ENCODE results near the gene COL5A1.

DNA sequence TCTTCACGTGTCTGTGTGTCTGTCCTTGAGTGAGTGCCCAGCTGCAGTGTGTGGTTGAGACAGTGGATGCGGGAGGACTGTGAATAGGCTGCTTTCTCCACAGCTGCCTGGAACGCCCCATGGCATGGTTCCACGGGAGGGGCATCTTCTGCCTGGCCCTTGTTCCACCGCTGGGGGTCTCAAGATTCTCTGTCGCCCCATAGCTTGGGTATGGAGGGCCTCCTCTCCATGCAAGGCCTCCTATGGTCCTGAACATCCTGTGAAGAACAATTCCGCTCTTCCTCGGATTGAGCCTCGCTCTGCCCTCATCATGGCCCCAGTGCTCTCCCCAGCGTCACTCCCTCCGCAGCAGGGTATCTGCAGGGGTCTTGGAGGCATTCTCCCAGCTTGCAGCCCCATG lies 36.1 kb downstream of the COL5A1 start:
- TF ChIP-seq, protein P1, sequence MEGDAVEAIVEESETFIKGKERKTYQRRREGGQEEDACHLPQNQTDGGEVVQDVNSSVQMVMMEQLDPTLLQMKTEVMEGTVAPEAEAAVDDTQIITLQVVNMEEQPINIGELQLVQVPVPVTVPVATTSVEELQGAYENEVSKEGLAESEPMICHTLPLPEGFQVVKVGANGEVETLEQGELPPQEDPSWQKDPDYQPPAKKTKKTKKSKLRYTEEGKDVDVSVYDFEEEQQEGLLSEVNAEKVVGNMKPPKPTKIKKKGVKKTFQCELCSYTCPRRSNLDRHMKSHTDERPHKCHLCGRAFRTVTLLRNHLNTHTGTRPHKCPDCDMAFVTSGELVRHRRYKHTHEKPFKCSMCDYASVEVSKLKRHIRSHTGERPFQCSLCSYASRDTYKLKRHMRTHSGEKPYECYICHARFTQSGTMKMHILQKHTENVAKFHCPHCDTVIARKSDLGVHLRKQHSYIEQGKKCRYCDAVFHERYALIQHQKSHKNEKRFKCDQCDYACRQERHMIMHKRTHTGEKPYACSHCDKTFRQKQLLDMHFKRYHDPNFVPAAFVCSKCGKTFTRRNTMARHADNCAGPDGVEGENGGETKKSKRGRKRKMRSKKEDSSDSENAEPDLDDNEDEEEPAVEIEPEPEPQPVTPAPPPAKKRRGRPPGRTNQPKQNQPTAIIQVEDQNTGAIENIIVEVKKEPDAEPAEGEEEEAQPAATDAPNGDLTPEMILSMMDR (IDR thresholded peaks at IDR 0.05), result no peak
- TF ChIP-seq POLR2A (IDR thresholded peaks at IDR 0.05), result no peak
